ENCODE measurements around the gene GDI2.

GDI2 gene

DNA sequence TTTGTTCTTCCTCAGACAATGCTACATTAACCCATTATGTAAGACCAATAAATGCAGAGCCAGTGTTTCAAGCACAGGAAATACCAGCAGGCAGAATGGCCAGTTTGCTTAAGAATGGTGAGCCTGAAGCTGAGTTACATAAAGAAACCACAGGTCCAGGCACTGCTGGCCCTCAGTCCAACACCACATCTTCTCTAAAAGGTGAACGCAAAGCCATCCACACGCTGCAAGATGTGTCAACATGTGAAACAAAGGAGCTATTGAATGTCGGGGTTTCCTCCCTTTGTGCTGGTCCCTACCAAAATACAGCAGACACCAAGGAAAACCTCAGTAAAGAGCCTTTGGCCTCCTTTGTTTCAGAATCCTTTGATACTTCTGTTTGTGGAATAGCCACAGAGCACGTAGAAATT is 64.8 kb downstream of the GDI2 start:
- no peak overlapping the region for H3K4me3 ChIP-seq (ENCODE audit: control insufficient read depth, low read depth, low read length)
- TF ChIP-seq, protein P1, sequence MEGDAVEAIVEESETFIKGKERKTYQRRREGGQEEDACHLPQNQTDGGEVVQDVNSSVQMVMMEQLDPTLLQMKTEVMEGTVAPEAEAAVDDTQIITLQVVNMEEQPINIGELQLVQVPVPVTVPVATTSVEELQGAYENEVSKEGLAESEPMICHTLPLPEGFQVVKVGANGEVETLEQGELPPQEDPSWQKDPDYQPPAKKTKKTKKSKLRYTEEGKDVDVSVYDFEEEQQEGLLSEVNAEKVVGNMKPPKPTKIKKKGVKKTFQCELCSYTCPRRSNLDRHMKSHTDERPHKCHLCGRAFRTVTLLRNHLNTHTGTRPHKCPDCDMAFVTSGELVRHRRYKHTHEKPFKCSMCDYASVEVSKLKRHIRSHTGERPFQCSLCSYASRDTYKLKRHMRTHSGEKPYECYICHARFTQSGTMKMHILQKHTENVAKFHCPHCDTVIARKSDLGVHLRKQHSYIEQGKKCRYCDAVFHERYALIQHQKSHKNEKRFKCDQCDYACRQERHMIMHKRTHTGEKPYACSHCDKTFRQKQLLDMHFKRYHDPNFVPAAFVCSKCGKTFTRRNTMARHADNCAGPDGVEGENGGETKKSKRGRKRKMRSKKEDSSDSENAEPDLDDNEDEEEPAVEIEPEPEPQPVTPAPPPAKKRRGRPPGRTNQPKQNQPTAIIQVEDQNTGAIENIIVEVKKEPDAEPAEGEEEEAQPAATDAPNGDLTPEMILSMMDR (IDR thresholded peaks at IDR 0.05; ENCODE audit: control insufficient read depth, insufficient read depth, low read depth, low read length, missing control alignments), result no peak
- DNase-seq (ENCODE audit: low read depth), result no peak

DNA sequence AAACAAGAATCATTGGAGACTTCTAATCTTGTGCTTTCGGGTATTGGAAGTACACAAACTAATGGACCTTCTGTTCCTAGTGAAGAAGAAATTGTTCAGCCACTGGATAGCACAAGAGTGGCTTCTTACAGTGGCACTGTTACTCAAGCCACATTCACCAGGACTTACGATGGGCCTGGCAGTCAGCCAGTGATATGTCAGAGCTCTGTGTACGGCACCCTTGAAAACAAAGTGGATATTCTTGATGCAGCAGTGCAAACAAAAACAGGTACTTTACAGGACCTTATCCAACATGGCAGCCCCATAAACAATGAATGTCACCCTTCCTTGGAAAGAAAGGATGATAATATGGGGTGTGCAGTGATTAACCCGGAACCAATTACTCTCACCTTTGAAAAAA is 67.0 kb downstream of the GDI2 start:
- H3K4me3 ChIP-seq (ENCODE audit: control insufficient read depth, low read depth, low read length), result no peak overlapping the region
- DNase-seq (ENCODE audit: low read depth), result no peak
- TF ChIP-seq, protein P1 (IDR thresholded peaks at IDR 0.05; ENCODE audit: control insufficient read depth, insufficient read depth, low read depth, low read length, missing control alignments), result no peak

DNA sequence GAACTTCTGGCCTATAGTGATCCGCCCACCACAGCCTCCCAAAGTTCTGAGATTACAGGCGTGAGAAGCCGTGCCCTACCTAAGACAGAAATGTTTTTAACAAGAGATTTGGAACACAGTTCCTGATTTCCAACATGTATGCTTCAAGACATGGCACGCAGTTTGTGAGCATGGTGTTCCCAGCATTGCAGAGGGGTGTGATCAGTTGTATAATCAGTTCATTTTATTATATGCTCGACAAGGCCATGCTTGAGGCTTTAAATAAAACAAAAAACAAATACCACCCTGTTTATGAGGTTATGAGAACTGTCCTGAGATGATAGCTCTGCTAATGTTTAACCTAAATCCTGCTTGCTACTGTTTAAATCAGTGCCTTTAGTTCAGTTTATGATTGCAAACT is 68.4 kb downstream of the GDI2 start:
- TF ChIP-seq, protein P1 (IDR thresholded peaks at IDR 0.05; ENCODE audit: control insufficient read depth, insufficient read depth, low read depth, low read length, missing control alignments), result no peak
- no peak overlapping the region for H3K4me3 ChIP-seq (ENCODE audit: control insufficient read depth, low read depth, low read length)
- no peak for DNase-seq (ENCODE audit: low read depth)

DNA sequence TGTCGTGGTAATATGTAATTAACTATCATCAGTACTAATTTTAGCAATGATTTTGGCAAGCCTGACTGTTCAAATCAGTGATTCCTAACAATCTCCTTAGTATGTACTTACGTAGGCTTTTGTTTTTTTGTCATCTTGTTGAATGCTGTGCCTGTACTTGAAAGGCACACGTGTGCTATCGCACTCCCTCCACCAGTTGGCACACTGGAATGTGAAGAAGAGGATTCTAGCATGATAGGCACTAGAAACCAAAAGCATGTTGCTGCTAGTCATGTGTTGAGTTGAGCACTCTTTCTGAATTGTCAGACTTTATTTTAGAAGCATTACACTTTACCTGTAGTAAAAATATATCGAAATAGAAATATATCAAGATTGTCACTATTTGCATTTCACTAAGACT is 69.5 kb downstream of the GDI2 start:
- TF ChIP-seq, protein P1 (IDR thresholded peaks at IDR 0.05; ENCODE audit: control insufficient read depth, insufficient read depth, low read depth, low read length, missing control alignments), result no peak
- H3K4me3 ChIP-seq (ENCODE audit: control insufficient read depth, low read depth, low read length), result no peak overlapping the region
- no peak for DNase-seq (ENCODE audit: low read depth)

DNA sequence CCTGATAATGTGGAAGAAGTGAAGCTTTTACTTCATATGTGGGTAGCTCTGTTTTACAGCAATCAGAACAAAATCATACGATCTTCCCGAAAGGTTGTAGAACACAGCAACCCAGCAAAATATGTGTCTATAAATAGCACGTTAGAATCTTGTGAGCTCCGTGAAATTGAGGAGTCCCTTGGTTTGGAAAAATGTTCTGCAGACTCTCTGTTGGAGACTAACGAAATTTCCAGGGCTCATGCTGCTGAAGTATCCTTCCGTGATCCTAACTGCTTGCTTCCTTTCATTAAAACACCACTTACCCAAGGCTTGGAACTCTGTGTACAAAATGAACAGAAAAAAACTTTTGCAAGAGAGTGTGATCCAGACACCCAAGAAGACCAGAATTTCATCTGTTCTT is 71.1 kb downstream of the GDI2 start:
- H3K4me3 ChIP-seq (ENCODE audit: control insufficient read depth, low read depth, low read length), result no peak overlapping the region
- TF ChIP-seq, protein P1 (IDR thresholded peaks at IDR 0.05; ENCODE audit: control insufficient read depth, insufficient read depth, low read depth, low read length, missing control alignments), result no peak
- DNase-seq (ENCODE audit: low read depth), result no peak

DNA sequence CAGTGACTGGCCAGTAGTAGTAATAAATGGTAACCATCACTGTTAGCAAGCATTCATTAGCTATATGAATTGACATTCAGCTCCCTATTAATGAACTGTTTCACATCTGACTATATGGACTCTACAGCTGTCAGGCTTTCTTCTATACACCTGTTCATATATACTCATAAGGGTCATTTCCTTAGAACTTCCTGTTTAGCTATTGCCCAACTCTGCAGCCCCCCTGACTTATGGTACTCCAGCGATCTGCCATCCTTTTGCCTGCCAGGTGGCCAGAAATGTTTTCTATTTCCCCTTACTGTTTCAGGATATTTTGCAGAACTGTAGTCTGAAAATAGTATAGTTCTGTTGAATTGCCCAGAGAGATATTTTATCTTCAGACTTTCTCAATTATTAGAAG is 72.0 kb downstream of the GDI2 start:
- no peak for DNase-seq (ENCODE audit: low read depth)
- H3K4me3 ChIP-seq (ENCODE audit: control insufficient read depth, low read depth, low read length), result no peak overlapping the region
- TF ChIP-seq, protein P1 (IDR thresholded peaks at IDR 0.05; ENCODE audit: control insufficient read depth, insufficient read depth, low read depth, low read length, missing control alignments), result no peak

DNA sequence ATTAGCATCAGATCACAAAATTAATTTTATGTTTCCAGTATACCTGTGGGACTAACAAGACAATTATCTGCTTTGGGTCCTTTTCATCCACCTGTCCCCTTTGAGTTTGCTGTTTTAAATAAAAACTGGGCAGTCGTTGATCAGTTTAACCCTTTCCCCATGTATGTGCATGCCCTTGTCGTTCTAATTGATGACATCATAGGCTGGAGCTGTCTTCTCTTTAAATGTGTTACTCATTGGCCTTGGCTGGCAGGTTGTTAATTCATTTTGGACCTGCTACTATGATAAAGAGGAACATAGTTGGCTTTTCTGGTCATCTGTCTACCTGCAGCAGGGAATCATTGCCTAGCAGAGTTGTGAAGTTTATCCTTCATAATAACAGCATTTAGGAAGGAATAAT is 74.8 kb downstream of the GDI2 start:
- no peak for DNase-seq (ENCODE audit: low read depth)
- TF ChIP-seq, protein P1 (IDR thresholded peaks at IDR 0.05; ENCODE audit: control insufficient read depth, insufficient read depth, low read depth, low read length, missing control alignments), result no peak
- no peak overlapping the region for H3K4me3 ChIP-seq (ENCODE audit: control insufficient read depth, low read depth, low read length)

Data from AG09309 (cell line).